ENCODE measurements around the gene C4orf50. TPM values are rescaled to one million over a fixed set of nuclear protein-coding genes. Genes with fewer than 3 reads are reported as not detected.

The C4orf50 gene
- total and polyA plus RNA-seq, 4 experiments from 2014 or later = 0.02 to 0.26 (median 0.25) TPM; not detected in 1

DNA sequence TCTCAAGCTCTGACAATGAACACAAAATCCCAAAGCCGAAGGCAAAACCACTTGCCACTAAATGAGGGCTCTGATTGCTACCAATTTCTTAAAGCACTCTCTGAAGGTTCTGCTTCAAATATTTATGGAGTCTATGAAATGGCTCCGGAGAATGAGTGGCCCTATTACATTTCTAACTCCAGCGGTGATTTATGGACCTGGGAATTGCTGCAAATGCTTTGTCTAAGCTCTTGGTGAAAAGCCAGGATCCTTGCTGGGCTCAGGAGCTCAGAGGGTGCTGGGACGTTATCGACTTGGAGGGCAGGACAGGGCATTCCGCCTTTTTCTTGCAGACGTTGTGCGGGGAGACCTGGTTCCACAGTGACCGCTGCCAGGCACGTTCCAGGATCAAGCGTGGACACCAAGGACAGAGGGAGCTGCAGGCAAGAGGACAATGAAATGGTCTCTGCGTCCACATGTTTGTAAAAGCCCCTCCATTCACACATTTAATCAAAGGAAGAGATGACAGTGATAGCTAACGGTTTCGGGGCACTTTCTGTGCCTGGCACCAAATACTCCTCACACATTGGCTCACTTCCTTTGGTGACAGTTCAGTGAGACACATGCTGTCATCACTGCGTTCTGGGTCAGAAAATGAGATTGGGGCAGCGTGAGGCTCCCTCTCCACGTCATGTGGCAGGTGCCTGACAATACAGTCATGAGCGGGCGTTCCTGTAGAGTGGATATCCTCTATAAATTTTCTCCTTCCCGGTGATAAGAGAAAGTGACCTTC is 58.8 kb downstream of the C4orf50 start:
- H3K27me3 Mint-ChIP-seq = peaks cover 0 to 4% of the 10 kb centered on the region in 2 donors
- H3K27ac ChIP-seq (ENCODE audit: low read depth, low read length) = no peak overlapping the region
- H3K9me3 Mint-ChIP-seq = no peaks in the 10 kb centered on the region
- ChIA-PET CTCF (ENCODE audit: partially characterized antibody) (no interaction called here), POLR2A (ENCODE audit: partially characterized antibody) (no interaction called here)
- no peak overlapping the region for H3K27ac Mint-ChIP-seq
- DNase-seq = no peak
- intact Hi-C loops (cut with micrococcal nuclease) = no loop called here
- no peaks in the 10 kb centered on the region for H3K9me3 ChIP-seq (ENCODE audit: control insufficient read depth in 1 of 2, low read length in 2 of 2)
- H3K36me3 Mint-ChIP-seq = no peaks in the 10 kb centered on the region
- no peaks in the 10 kb centered on the region for H3K27me3 ChIP-seq (ENCODE audit: insufficient read depth, low read length)
- no peaks in the 10 kb centered on the region for H3K4me1 Mint-ChIP-seq
- H3K4me3 ChIP-seq (ENCODE audit: low read length in 2 of 2) = no peak overlapping the region
- no peaks in the 10 kb centered on the region for H3K4me1 ChIP-seq (ENCODE audit: insufficient read depth, low read length)
- no peaks in the 10 kb centered on the region for H3K36me3 ChIP-seq (ENCODE audit: insufficient read depth, low read length)
- no peak overlapping the region for H3K4me3 Mint-ChIP-seq

DNA sequence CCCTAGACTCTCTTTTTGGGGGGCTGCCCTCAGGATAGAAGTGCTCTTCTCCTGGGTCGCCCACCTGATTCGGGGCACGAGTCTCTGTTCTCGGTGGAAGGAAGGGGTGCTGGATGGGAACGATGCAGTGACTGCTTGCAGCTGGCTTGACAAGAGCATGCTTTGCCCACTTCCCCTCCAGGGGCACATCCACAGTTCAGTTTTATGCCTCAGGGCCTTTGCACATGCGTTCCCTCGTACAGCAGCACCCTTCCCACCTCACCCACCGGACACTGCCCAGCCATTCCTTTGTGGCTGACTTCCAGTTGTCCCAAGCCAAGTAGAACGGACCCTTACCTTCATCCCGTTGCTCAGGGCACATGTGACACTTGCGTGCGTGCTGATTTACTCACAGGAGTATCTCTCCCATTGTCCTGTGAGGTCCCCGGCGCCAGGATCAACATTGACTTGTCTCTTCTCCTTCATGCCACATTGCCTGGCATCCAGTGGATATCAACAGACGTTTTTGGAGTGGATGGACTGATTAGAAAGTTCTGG is 60.0 kb downstream of the C4orf50 start:
- CTCF ChIA-PET (ENCODE audit: partially characterized antibody) = no interaction called here
- Mint-ChIP-seq H3K4me1 (no peaks in the 10 kb centered on the region), H3K27me3 (peaks cover 0 to 2% of the 10 kb centered on the region in 2 donors), H3K36me3 (no peaks in the 10 kb centered on the region), H3K4me3 (no peak overlapping the region), H3K27ac (no peak overlapping the region), H3K9me3 (no peaks in the 10 kb centered on the region)
- Histone ChIP-seq H3K27ac (ENCODE audit: low read depth, low read length) (no peak overlapping the region), H3K36me3 (ENCODE audit: insufficient read depth, low read length) (no peaks in the 10 kb centered on the region), H3K4me1 (ENCODE audit: insufficient read depth, low read length) (no peaks in the 10 kb centered on the region), H3K4me3 (ENCODE audit: low read length in 2 of 2) (no peak overlapping the region), H3K9me3 (ENCODE audit: control insufficient read depth in 1 of 2, low read length in 2 of 2) (no peaks in the 10 kb centered on the region), H3K27me3 (ENCODE audit: insufficient read depth, low read length) (no peaks in the 10 kb centered on the region)
- POLR2A ChIA-PET (ENCODE audit: partially characterized antibody) = no interaction called here
- no peak for DNase-seq
- intact Hi-C loops (cut with micrococcal nuclease) = no loop called here

DNA sequence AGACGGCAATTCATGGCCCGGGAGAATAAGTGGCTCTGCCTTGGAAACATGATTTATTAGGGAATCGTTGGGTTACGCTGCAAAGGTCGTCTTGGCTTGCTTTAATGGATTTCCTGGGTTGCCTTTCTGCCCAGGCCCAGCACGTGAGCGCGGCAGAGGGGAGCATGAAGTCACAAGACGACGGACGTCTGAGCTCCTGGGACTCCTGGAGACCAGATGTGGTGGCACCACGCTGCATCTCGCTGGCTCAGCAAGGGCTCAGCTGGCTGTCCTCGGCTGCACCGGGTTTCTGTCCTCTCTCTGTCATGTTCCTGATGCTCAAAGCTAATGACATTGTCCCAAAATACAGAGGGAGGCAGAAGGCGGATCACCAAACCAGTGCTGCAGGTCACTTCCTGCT is 61.2 kb downstream of the C4orf50 start:
- H3K27me3 Mint-ChIP-seq = peaks cover 0 to 1% of the 10 kb centered on the region in 2 donors
- DNase-seq = no peak
- no peaks in the 10 kb centered on the region for H3K4me1 Mint-ChIP-seq
- Histone ChIP-seq H3K36me3 (ENCODE audit: insufficient read depth, low read length) (no peaks in the 10 kb centered on the region), H3K27ac (ENCODE audit: low read depth, low read length) (no peak overlapping the region), H3K4me3 (ENCODE audit: low read length in 2 of 2) (no peak overlapping the region), H3K27me3 (ENCODE audit: insufficient read depth, low read length) (no peaks in the 10 kb centered on the region), H3K4me1 (ENCODE audit: insufficient read depth, low read length) (no peaks in the 10 kb centered on the region), H3K9me3 (ENCODE audit: control insufficient read depth in 1 of 2, low read length in 2 of 2) (no peaks in the 10 kb centered on the region)
- intact Hi-C loops (cut with micrococcal nuclease) = no loop called here
- H3K9me3 Mint-ChIP-seq = no peaks in the 10 kb centered on the region
- no peak overlapping the region for H3K27ac Mint-ChIP-seq
- CTCF ChIA-PET (ENCODE audit: partially characterized antibody) = interaction anchor here (1.4 kb wide), 1 partner anchor 41 kb away, joined by 3 read pairs; no protein-coding TSS in a partner anchor
- H3K4me3 Mint-ChIP-seq = no peak overlapping the region
- POLR2A ChIA-PET (ENCODE audit: partially characterized antibody) = no interaction called here
- no peaks in the 10 kb centered on the region for H3K36me3 Mint-ChIP-seq

DNA sequence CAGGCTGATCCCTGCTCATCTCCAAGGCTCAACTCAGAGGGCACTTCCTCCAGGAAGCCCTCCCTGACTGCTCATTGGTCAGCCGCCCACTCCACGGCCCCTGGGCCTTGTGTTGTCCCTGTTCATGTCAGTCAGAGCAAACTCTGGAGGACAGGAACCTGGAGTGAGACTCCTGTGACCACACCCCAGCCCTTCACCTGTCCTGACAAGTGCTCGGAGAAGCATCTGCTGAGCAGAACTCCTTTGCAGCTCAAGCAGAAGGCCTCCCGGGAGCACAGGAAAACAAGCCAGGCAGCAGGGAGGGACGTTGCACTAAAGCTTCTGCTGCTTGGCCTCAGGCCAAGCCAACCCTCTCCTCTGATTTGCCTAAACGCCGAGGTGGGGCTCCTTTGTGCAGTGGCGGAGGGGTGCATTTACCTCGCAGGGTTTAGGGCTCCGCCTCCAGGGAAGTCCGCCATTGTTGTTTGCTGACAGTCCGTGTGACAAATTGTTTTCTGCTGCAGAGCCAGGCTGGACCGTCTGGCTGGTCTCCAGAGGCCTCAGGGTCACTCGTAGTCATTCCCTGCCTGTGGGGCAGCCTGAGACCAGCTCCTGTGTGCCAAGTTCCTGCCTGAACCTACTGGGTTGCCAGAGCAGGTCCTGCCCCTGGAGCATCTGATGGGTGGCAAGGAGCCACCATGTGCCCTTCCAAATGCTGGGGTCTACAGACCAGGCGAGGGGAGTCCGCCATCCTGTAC is 61.8 kb downstream of the C4orf50 start:
- Mint-ChIP-seq H3K4me3 (no peak overlapping the region), H3K27ac (peak overlapping the region in 2 of 7 donors; percentile 13 to 20), H3K9me3 (no peaks in the 10 kb centered on the region), H3K27me3 (peaks cover 1 to 5% of the 10 kb centered on the region in 2 donors), H3K4me1 (no peaks in the 10 kb centered on the region), H3K36me3 (no peaks in the 10 kb centered on the region)
- intact Hi-C loops (cut with micrococcal nuclease) = no loop called here
- Histone ChIP-seq H3K36me3 (ENCODE audit: insufficient read depth, low read length) (no peaks in the 10 kb centered on the region), H3K27ac (ENCODE audit: low read depth, low read length) (no peak overlapping the region), H3K4me1 (ENCODE audit: insufficient read depth, low read length) (no peaks in the 10 kb centered on the region), H3K27me3 (ENCODE audit: insufficient read depth, low read length) (no peaks in the 10 kb centered on the region), H3K4me3 (ENCODE audit: low read length in 2 of 2) (no peak overlapping the region), H3K9me3 (ENCODE audit: control insufficient read depth in 1 of 2, low read length in 2 of 2) (no peaks in the 10 kb centered on the region)
- CTCF ChIA-PET (ENCODE audit: partially characterized antibody) = interaction anchor here (1.4 kb wide), 1 partner anchor 41 kb away, joined by 3 read pairs; no protein-coding TSS in a partner anchor
- POLR2A ChIA-PET (ENCODE audit: partially characterized antibody) = no interaction called here
- DNase-seq = no peak

DNA sequence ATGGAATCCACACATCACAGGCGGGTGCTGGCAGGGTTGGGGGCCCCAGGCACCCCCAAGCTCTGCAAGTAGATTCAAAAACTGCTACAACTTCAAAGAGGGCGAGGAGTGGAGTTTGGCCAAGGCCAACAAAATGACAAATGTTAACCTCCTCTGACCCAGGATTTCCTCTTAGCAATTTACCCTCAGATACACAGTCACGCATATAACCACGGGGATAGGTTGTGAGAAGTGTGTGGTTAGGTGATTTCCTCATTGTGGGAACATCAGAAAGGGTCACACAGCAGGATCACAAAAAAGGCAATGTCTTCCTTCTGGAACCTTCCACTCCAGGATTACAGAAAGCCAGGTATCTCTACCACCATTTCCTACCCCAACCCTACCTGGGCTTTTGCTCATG is 62.4 kb downstream of the C4orf50 start:
- H3K27me3 Mint-ChIP-seq = peaks cover 1 to 5% of the 10 kb centered on the region in 2 donors
- no peaks in the 10 kb centered on the region for H3K36me3 Mint-ChIP-seq
- H3K4me3 Mint-ChIP-seq = no peak overlapping the region
- Histone ChIP-seq H3K36me3 (ENCODE audit: insufficient read depth, low read length) (no peaks in the 10 kb centered on the region), H3K27me3 (ENCODE audit: insufficient read depth, low read length) (no peaks in the 10 kb centered on the region), H3K9me3 (ENCODE audit: control insufficient read depth in 1 of 2, low read length in 2 of 2) (no peaks in the 10 kb centered on the region), H3K4me1 (ENCODE audit: insufficient read depth, low read length) (no peaks in the 10 kb centered on the region), H3K27ac (ENCODE audit: low read depth, low read length) (no peak overlapping the region), H3K4me3 (ENCODE audit: low read length in 2 of 2) (no peak overlapping the region)
- H3K27ac Mint-ChIP-seq = no peak overlapping the region
- no peak for DNase-seq
- H3K9me3 Mint-ChIP-seq = no peaks in the 10 kb centered on the region
- ChIA-PET POLR2A (ENCODE audit: partially characterized antibody) (no interaction called here), CTCF (ENCODE audit: partially characterized antibody) (interaction anchor here (1.4 kb wide), 1 partner anchor 42 kb away, joined by 3 read pairs; no protein-coding TSS in a partner anchor)
- peaks cover 0 to 2% (median 0%) of the 10 kb centered on the region in 4 donors for H3K4me1 Mint-ChIP-seq
- intact Hi-C loops (cut with micrococcal nuclease) = no loop called here

DNA sequence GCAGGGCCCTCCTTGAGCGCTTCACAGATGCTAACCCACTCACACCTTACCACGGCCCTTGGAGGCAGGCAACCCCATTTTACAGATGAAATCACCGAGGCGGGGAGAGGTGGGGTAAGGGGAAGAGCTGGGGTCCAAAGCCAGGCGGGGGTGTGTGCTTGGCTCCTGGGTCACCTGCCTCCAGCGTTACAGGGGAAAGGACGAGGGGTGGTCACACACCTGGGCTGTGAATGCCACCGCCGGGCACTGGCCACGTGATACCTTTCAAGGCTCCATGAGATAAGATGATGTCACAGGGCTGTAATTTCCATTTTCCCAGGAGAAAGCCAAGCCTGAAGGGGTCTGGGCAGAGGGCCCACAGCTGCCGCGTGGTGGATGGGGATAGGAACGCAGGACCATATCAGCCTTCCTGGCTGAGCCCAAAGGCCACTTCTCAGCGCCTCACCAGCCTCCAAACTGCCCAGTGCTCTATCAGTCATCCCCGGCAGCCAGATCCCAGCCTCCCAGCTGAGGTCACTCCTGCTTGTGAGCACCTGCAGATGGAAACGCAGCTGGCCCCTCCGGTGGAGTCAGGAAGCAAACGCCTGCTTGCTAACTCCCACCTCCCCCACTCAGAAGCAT is 62.9 kb downstream of the C4orf50 start:
- no peak overlapping the region for H3K4me3 ChIP-seq (ENCODE audit: low read length in 2 of 2)
- H3K4me1 ChIP-seq (ENCODE audit: insufficient read depth, low read length) = no peaks in the 10 kb centered on the region
- no peak overlapping the region for H3K27ac ChIP-seq (ENCODE audit: low read depth, low read length)
- Mint-ChIP-seq H3K4me3 (no peak overlapping the region), H3K4me1 (peaks cover 0 to 2% (median 0%) of the 10 kb centered on the region in 4 donors), H3K9me3 (peaks cover 0 to 3% (median 0%) of the 10 kb centered on the region in 8 donors), H3K36me3 (no peaks in the 10 kb centered on the region), H3K27me3 (peaks cover 4 to 5% of the 10 kb centered on the region in 2 donors), H3K27ac (peak overlapping the region in 1 of 7 donors; percentile 37)
- intact Hi-C loops (cut with micrococcal nuclease) = no loop called here
- H3K9me3 ChIP-seq (ENCODE audit: control insufficient read depth in 1 of 2, low read length in 2 of 2) = no peaks in the 10 kb centered on the region
- CTCF ChIA-PET (ENCODE audit: partially characterized antibody) = no interaction called here
- no peaks in the 10 kb centered on the region for H3K36me3 ChIP-seq (ENCODE audit: insufficient read depth, low read length)
- DNase-seq = no peak
- no peaks in the 10 kb centered on the region for H3K27me3 ChIP-seq (ENCODE audit: insufficient read depth, low read length)
- POLR2A ChIA-PET (ENCODE audit: partially characterized antibody) = no interaction called here
